GM12875 (cell line): ENCODE measurements around the gene AHDC1.
A peak's percentile ranks its signal among the peaks of the same experiment; 100 is the strongest.
"Not testable (repeated sequence)": the region's sequence is repeated elsewhere in the genome, so short reads cannot be mapped to it uniquely, and the experiment has no call there.

Experiments
- H3K4me3 ChIP-seq: one replicate; pipeline ENCODE4 v1.5.1; 2011; ENCODE audit warnings: low read depth, low read length, control low read depth
- CTCF ChIP-seq: IDR thresholded peaks from 2 replicates; pipeline ENCODE4 v1.5.1; 2011; ENCODE audit warnings: low read depth, mild to moderate bottlenecking, control low read depth, inconsistent platforms, low read length, moderate library complexity, borderline replicate concordance; ENCODE audit not compliant: insufficient read depth

AHDC1 gene

GRCh38 chr1:27624467-27625178 is 20.7 kb upstream of the AHDC1 start:
- H3K4me3 ChIP-seq: peak overlapping the region; percentile 56
- no peak for TF ChIP-seq CTCF

GRCh38 chr1:27623327-27624212 is 19.6 kb upstream of the AHDC1 start:
- peak overlapping the region; percentile 29 for H3K4me3 ChIP-seq
- no peak for TF ChIP-seq CTCF

GRCh38 chr1:27622828-27623227 is 18.9 kb upstream of the AHDC1 start:
- no peak for TF ChIP-seq CTCF
- no peak overlapping the region for H3K4me3 ChIP-seq

GRCh38 chr1:27621051-27621920 is 17.3 kb upstream of the AHDC1 start:
- TF ChIP-seq CTCF: no peak
- H3K4me3 ChIP-seq: no peak overlapping the region

GRCh38 chr1:27619782-27620438 is 16.0 kb upstream of the AHDC1 start:
- H3K4me3 ChIP-seq: not testable (repeated sequence)

GRCh38 chr1:27618341-27619082 is 14.6 kb upstream of the AHDC1 start:
- no peak overlapping the region for H3K4me3 ChIP-seq
- TF ChIP-seq CTCF: no peak
